Testis (tissue), 2 donors: ENCODE results near the gene SMIM8.

ENCODE experiments used
- POLR2A ChIP-seq: fragments of 450-650 bp; IDR thresholded peaks from one replicate; pipeline ENCODE4 v1.6.1; 2017; ENCODE audit warnings: antibody characterized with exemption, mild to moderate bottlenecking, moderate library complexity
- TF ChIP-seq, protein P1 (sequence below), 3 experiments: fragments of 450-650 bp in 2 of 3; fragments of 200-600 bp in 1 of 3; sonication (generic) in 1 of 3; IDR thresholded peaks; one replicate each; pipeline ENCODE4 v1.5.1; 2016 to 2019; ENCODE audit warnings: antibody characterized with exemption in 3 of 3, mild to moderate bottlenecking in 2 of 3, moderate library complexity in 1 of 3

DNA sequence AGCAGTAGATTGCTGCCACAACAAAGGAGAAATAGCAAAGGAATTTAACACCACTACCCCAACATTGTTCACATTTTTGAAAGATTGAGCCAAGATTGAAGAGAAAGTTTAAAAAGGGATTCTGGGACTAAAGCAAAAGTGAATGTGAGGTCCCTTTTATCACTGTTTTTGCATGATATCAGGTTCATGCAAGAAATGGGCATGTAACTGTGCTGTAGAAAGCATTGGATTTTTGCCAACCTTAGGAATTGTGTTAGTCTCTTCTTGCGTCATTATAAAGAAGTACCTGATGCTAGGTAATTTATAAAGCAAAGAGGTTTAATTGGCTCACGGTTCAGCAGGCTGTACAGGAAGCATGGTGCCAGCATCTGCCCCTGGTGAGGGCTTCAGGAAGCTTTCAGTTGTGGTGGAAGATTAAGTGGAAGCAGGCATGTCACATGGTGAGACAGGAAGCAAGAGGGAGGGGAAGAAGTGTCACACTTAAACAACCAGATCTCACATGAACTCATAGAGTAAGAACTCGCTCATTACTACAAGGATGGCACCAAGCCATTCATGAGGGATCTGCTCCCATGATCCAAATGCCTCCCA is 11.3 kb downstream of the SMIM8 start:
- TF ChIP-seq POLR2A, result no peak
- TF ChIP-seq, protein P1, sequence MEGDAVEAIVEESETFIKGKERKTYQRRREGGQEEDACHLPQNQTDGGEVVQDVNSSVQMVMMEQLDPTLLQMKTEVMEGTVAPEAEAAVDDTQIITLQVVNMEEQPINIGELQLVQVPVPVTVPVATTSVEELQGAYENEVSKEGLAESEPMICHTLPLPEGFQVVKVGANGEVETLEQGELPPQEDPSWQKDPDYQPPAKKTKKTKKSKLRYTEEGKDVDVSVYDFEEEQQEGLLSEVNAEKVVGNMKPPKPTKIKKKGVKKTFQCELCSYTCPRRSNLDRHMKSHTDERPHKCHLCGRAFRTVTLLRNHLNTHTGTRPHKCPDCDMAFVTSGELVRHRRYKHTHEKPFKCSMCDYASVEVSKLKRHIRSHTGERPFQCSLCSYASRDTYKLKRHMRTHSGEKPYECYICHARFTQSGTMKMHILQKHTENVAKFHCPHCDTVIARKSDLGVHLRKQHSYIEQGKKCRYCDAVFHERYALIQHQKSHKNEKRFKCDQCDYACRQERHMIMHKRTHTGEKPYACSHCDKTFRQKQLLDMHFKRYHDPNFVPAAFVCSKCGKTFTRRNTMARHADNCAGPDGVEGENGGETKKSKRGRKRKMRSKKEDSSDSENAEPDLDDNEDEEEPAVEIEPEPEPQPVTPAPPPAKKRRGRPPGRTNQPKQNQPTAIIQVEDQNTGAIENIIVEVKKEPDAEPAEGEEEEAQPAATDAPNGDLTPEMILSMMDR (IDR thresholded peaks at IDR 0.05), result no peak
